WTC11 (cell line): ENCODE data around the gene ELMO1. TPM values are rescaled to one million over a fixed set of nuclear protein-coding genes. Genes with fewer than 3 reads are reported as not detected.

ENCODE experiments used
- ATAC-seq: fragments of 200-7000 bp; cut with Tn5 transposase; 2 replicates; pipeline ENCODE4 v1.10.0; 2021; ENCODE audit warnings: mild to moderate bottlenecking, moderate library complexity
- CTCF ChIA-PET: fragments of 300-600 bp; sonication (Branson Sonifier 250); formaldehyde crosslinking; loops from one replicate; lab custom pipeline; 2021; ENCODE audit warnings: antibody characterized with exemption; lab: Charles Lee
- POLR2A ChIA-PET: fragments of 350-600 bp; sonication (Branson Sonifier 250); formaldehyde crosslinking; loops from one replicate; lab custom pipeline; 2021; ENCODE audit warnings: antibody characterized with exemption; lab: Charles Lee
- DNase-seq: peaks from one replicate; pipeline ENCODE4 v3.0.0; 2021; ENCODE audit warnings: low spot score
- H3K27ac Mint-ChIP-seq: 2 replicates; pipeline ENCODE4 v1.8.0; 2021; ENCODE audit warnings: mixed read lengths
- H3K27me3 Mint-ChIP-seq: 2 replicates; pipeline ENCODE4 v1.8.0; 2021; ENCODE audit warnings: low read depth, mild to moderate bottlenecking, moderate library complexity, mixed read lengths
- H3K36me3 Mint-ChIP-seq: 2 replicates; pipeline ENCODE4 v1.8.0; 2021; ENCODE audit warnings: mixed read lengths
- H3K4me1 Mint-ChIP-seq: 2 replicates; pipeline ENCODE4 v1.8.0; 2022; ENCODE audit warnings: mixed read lengths
- H3K4me3 Mint-ChIP-seq: 2 replicates; pipeline ENCODE4 v1.8.0; 2021; ENCODE audit warnings: mild to moderate bottlenecking, moderate library complexity, mixed read lengths
- H3K9me3 Mint-ChIP-seq: 2 replicates; pipeline ENCODE4 v1.8.0; 2021; ENCODE audit warnings: mixed read lengths
- AR ChIP-seq: fragments of 250-450 bp; sonication (Bioruptor Pico); IDR thresholded peaks from 2 replicates; pipeline ENCODE4 v1.9.0; 2021; ENCODE audit warnings: mild to moderate bottlenecking
- ATF1 ChIP-seq: sonication (generic); formaldehyde crosslinking; IDR thresholded peaks from 2 replicates; pipeline ENCODE4 v1.8.1; 2023; ENCODE audit warnings: mild to moderate bottlenecking, moderate library complexity, missing genetic modification reagents
- CBFB ChIP-seq: sonication (generic); formaldehyde crosslinking; IDR thresholded peaks from 2 replicates; pipeline ENCODE4 v1.8.1; 2022; ENCODE audit warnings: mild to moderate bottlenecking, low read depth, missing genetic modification reagents
- CTCF ChIP-seq: fragments of 200-600 bp; IDR thresholded peaks from 2 replicates; pipeline ENCODE4 v1.8.0; 2022; ENCODE audit warnings: antibody characterized with exemption
- FOXP4 ChIP-seq: sonication (generic); formaldehyde crosslinking; IDR thresholded peaks from 2 replicates; pipeline ENCODE4 v1.8.0; 2022; ENCODE audit warnings: mild to moderate bottlenecking, missing genetic modification reagents
- GABPB1 ChIP-seq: sonication (generic); formaldehyde crosslinking; IDR thresholded peaks from 2 replicates; pipeline ENCODE4 v1.8.1; 2023; ENCODE audit warnings: mild to moderate bottlenecking, missing genetic modification reagents
- GRHL2 ChIP-seq: fragments of 250-450 bp; sonication (Bioruptor Pico); IDR thresholded peaks from 2 replicates; pipeline ENCODE4 v1.8.0; 2022; ENCODE audit warnings: mild to moderate bottlenecking, moderate library complexity; ENCODE audit not compliant: insufficient replicate concordance, severe bottlenecking
- GTF2I ChIP-seq: fragments of 250-450 bp; sonication (Bioruptor Pico); conservative IDR thresholded peaks from 2 replicates; pipeline ENCODE4 v1.4.0; 2021; ENCODE audit warnings: mild to moderate bottlenecking
- IRF2 ChIP-seq: sonication (generic); formaldehyde crosslinking; IDR thresholded peaks from 2 replicates; pipeline ENCODE4 v1.8.0; 2022; ENCODE audit warnings: low read depth, missing genetic modification reagents, borderline replicate concordance
- JAZF1 ChIP-seq: fragments of 250-450 bp; sonication (Bioruptor Pico); IDR thresholded peaks from 2 replicates; pipeline ENCODE4 v1.9.0; 2021; ENCODE audit warnings: moderate library complexity, mild to moderate bottlenecking, inconsistent platforms
- JUN ChIP-seq: sonication (generic); formaldehyde crosslinking; IDR thresholded peaks from 2 replicates; pipeline ENCODE4 v1.8.0; 2023; ENCODE audit warnings: mild to moderate bottlenecking, missing genetic modification reagents
- MLX ChIP-seq: sonication (generic); formaldehyde crosslinking; IDR thresholded peaks from 2 replicates; pipeline ENCODE4 v1.8.1; 2023; ENCODE audit warnings: mild to moderate bottlenecking, missing genetic modification reagents, moderate library complexity
- MXD4 ChIP-seq: fragments of 250-450 bp; sonication (Bioruptor Pico); IDR thresholded peaks from 2 replicates; pipeline ENCODE4 v1.8.0; 2021; ENCODE audit warnings: mild to moderate bottlenecking, moderate library complexity, borderline replicate concordance
- NR1H2 ChIP-seq: sonication (generic); formaldehyde crosslinking; IDR thresholded peaks from 2 replicates; pipeline ENCODE4 v1.9.0; 2021; ENCODE audit warnings: mild to moderate bottlenecking, moderate library complexity, missing genetic modification reagents
- NR3C1 ChIP-seq: sonication (generic); formaldehyde crosslinking; conservative IDR thresholded peaks from 2 replicates; pipeline ENCODE4 v1.8.1; 2023; ENCODE audit warnings: low read depth, mild to moderate bottlenecking, missing genetic modification reagents
- PRRX2 ChIP-seq: fragments of 250-450 bp; sonication (Bioruptor Pico); IDR thresholded peaks from 2 replicates; pipeline ENCODE4 v1.8.0; 2021; ENCODE audit warnings: mild to moderate bottlenecking
- ZBTB21 ChIP-seq: sonication (generic); formaldehyde crosslinking; IDR thresholded peaks from 2 replicates; pipeline ENCODE4 v1.8.1; 2023; ENCODE audit warnings: mild to moderate bottlenecking, missing genetic modification reagents, borderline replicate concordance
- ZNF263 ChIP-seq: sonication (generic); formaldehyde crosslinking; IDR thresholded peaks from 2 replicates; pipeline ENCODE4 v1.8.1; 2022; ENCODE audit warnings: low read depth, mild to moderate bottlenecking, moderate library complexity, missing genetic modification reagents
- ZNF317 ChIP-seq: sonication (generic); formaldehyde crosslinking; IDR thresholded peaks from 2 replicates; pipeline ENCODE4 v1.8.1; 2023; ENCODE audit warnings: low read depth, mild to moderate bottlenecking, moderate library complexity, missing genetic modification reagents, borderline replicate concordance
- ZNF512 ChIP-seq: sonication (generic); formaldehyde crosslinking; IDR thresholded peaks from 2 replicates; pipeline ENCODE4 v1.8.1; 2022; ENCODE audit warnings: missing genetic modification reagents, borderline replicate concordance
- total RNA-seq: library from RNA; stranded (reverse); gene quantifications from 3 replicates; pipeline ENCODE4 v1.2.3, GENCODE V29; 2021

ELMO1 gene
- total RNA-seq, 1 experiment from 2014 or later = 19.4 TPM

GRCh38 chr7:37070031-37070430, 378.6 kb downstream of the ELMO1 start (continued):
- TF ChIP-seq CTCF = no peak
- TF ChIP-seq PRRX2 = no peak
- no peak for TF ChIP-seq IRF2 (CRISPR knock-in tag)
- no peak for TF ChIP-seq ATF1 (CRISPR knock-in tag)
- no peak for TF ChIP-seq JAZF1 (CRISPR knock-in tag)
- TF ChIP-seq ZNF263 = no peak
- TF ChIP-seq MXD4 (CRISPR knock-in tag) = no peak
- TF ChIP-seq FOXP4 (CRISPR knock-in tag) = no peak
- no peak for TF ChIP-seq CBFB (CRISPR knock-in tag)
- no peak for TF ChIP-seq ZNF512 (CRISPR knock-in tag)
- TF ChIP-seq AR (CRISPR knock-in tag) = no peak
- TF ChIP-seq, all 79 proteins: peak for 0

- ChIA-PET CTCF (interaction anchor here (1.0 to 1.4 kb wide), 3 partner anchors 82 to 113 kb away, joined by 3 to 5 read pairs (median 3); no protein-coding TSS in a partner anchor), POLR2A (no interaction called here)
- TF ChIP-seq ZBTB21 (CRISPR knock-in tag) (no peak), GTF2I (CRISPR knock-in tag) (no peak), JUN (no peak), NR3C1 (CRISPR knock-in tag) (no peak), MLX (CRISPR knock-in tag) (no peak), CTCF (no peak), NR1H2 (no peak), GABPB1 (no peak), ZNF317 (CRISPR knock-in tag) (no peak), IRF2 (CRISPR knock-in tag) (no peak), GRHL2 (no peak)
- DNase-seq = no peak
- peaks cover 6% of the 10 kb centered on the region for H3K4me1 Mint-ChIP-seq
- peaks cover 4% of the 10 kb centered on the region; the same call in 1 of the 2 replicates for H3K9me3 Mint-ChIP-seq
- no peaks in the 10 kb centered on the region for H3K27me3 Mint-ChIP-seq
- no peak overlapping the region for H3K27ac Mint-ChIP-seq
- no peak for ATAC-seq
- H3K4me3 Mint-ChIP-seq = no peak overlapping the region
- H3K36me3 Mint-ChIP-seq = no peaks in the 10 kb centered on the region
These were observed 379.3 kb downstream of the ELMO1 start for GRCh38 chr7:37069336-37069735.
